H9 (cell line): ENCODE data around the gene ADM. TPM values are rescaled to one million over a fixed set of nuclear protein-coding genes. Genes with fewer than 3 reads are reported as not detected.

Source experiments
- DNase-seq: peaks from one replicate; pipeline ENCODE4 v3.0.0-alpha.2; 2017
- H2AFZ ChIP-seq: one replicate; pipeline ENCODE4 v1.6.1; 2013; ENCODE audit warnings: mild to moderate bottlenecking, low read length, control low read depth, moderate library complexity
- H2AK5ac ChIP-seq: 2 replicates; pipeline ENCODE4 v1.6.1; 2013; ENCODE audit warnings: low read length, control low read depth, mixed read lengths; ENCODE audit not compliant: insufficient read length
- H2BK120ac ChIP-seq: one replicate; pipeline ENCODE4 v1.6.1; 2013; ENCODE audit warnings: low read depth, mild to moderate bottlenecking, low read length, control low read depth, inconsistent platforms; ENCODE audit not compliant: poor library complexity, severe bottlenecking
- H2BK12ac ChIP-seq: 2 replicates; pipeline ENCODE4 v1.6.1; 2013; ENCODE audit warnings: low read length, control low read depth, mixed read lengths, low read depth; ENCODE audit not compliant: insufficient read length
- H2BK15ac ChIP-seq: 2 replicates; pipeline ENCODE4 v1.6.1; 2013; ENCODE audit warnings: low read depth, low read length, control low read depth
- H2BK20ac ChIP-seq: one replicate; pipeline ENCODE4 v1.6.1; 2013; ENCODE audit warnings: low read depth, mild to moderate bottlenecking, low read length, control low read depth, inconsistent platforms; ENCODE audit not compliant: poor library complexity, severe bottlenecking
- H2BK5ac ChIP-seq: 2 replicates; pipeline ENCODE4 v1.6.1; 2013; ENCODE audit warnings: low read length, control low read depth, mixed read lengths; ENCODE audit not compliant: insufficient read length
- H3K14ac ChIP-seq: 2 replicates; pipeline ENCODE4 v1.6.1; 2013; ENCODE audit warnings: low read length, control low read depth; ENCODE audit not compliant: insufficient read depth
- H3K18ac ChIP-seq: 2 replicates; pipeline ENCODE4 v1.6.1; 2013; ENCODE audit warnings: low read depth, mild to moderate bottlenecking, mixed read lengths, low read length, control low read depth; ENCODE audit not compliant: insufficient read length
- H3K23ac ChIP-seq: 2 replicates; pipeline ENCODE4 v1.6.1; 2013; ENCODE audit warnings: low read length, control low read depth, mixed read lengths, low read depth; ENCODE audit not compliant: insufficient read length
- H3K23me2 ChIP-seq: 2 replicates; pipeline ENCODE4 v1.6.1; 2013; ENCODE audit warnings: low read depth, mild to moderate bottlenecking, mixed read lengths, low read length, control low read depth; ENCODE audit not compliant: insufficient read length, poor library complexity, severe bottlenecking
- H3K27ac ChIP-seq: 2 replicates; pipeline ENCODE4 v1.5.1; 2013; ENCODE audit warnings: low read length, control low read depth, mixed read lengths, low read depth; ENCODE audit not compliant: insufficient read length
- H3K27me3 ChIP-seq: 2 replicates; pipeline ENCODE4 v1.6.1; 2013; ENCODE audit warnings: low read length, control low read depth, inconsistent platforms; ENCODE audit not compliant: insufficient read depth
- H3K4ac ChIP-seq: 2 replicates; pipeline ENCODE4 v1.6.1; 2013; ENCODE audit warnings: low read depth, mild to moderate bottlenecking, control low read depth, inconsistent platforms, low read length, moderate library complexity
- H3K4me1 ChIP-seq: 2 replicates; pipeline ENCODE4 v1.6.1; 2013; ENCODE audit warnings: low read length, control low read depth, inconsistent platforms; ENCODE audit not compliant: insufficient read depth
- H3K4me2 ChIP-seq: 2 replicates; pipeline ENCODE4 v1.6.1; 2013; ENCODE audit warnings: low read length, control low read depth, mixed read lengths; ENCODE audit not compliant: insufficient read length, insufficient read depth
- H3K56ac ChIP-seq: 2 replicates; pipeline ENCODE4 v1.6.1; 2013; ENCODE audit warnings: low read depth, mild to moderate bottlenecking, mixed read lengths, low read length, control low read depth; ENCODE audit not compliant: insufficient read length
- H3K79me1 ChIP-seq: 2 replicates; pipeline ENCODE4 v1.6.1; 2013; ENCODE audit warnings: low read depth, mild to moderate bottlenecking, moderate library complexity, low read length, control low read depth, inconsistent platforms; ENCODE audit not compliant: insufficient read depth, poor library complexity, severe bottlenecking
- H3K79me2 ChIP-seq: 2 replicates; pipeline ENCODE4 v1.6.1; 2013; ENCODE audit warnings: low read length, control low read depth, inconsistent platforms; ENCODE audit not compliant: insufficient read depth
- H3K9ac ChIP-seq: 2 replicates; pipeline ENCODE4 v1.6.1; 2013; ENCODE audit warnings: low read length, control low read depth, mixed read lengths; ENCODE audit not compliant: insufficient read length; ENCODE audit errors: extremely low read depth
- H3K9me3 ChIP-seq: one replicate; pipeline ENCODE4 v1.6.1; 2013; ENCODE audit warnings: low read depth, low read length, inconsistent platforms; ENCODE audit not compliant: control insufficient read depth
- H3T11ph ChIP-seq: one replicate; pipeline ENCODE4 v1.6.1; 2013; ENCODE audit warnings: mild to moderate bottlenecking, low read length, control low read depth, inconsistent platforms
- H4K20me1 ChIP-seq: one replicate; pipeline ENCODE4 v1.6.1; 2013; ENCODE audit not compliant: control insufficient read depth, insufficient read length, insufficient read depth
- H4K5ac ChIP-seq: 2 replicates; pipeline ENCODE4 v1.6.1; 2013; ENCODE audit warnings: low read depth, mild to moderate bottlenecking, mixed read lengths, low read length, control low read depth; ENCODE audit not compliant: insufficient read length
- H4K8ac ChIP-seq: replicated peaks from 2 replicates; pipeline ENCODE4 v1.6.1; 2013; ENCODE audit warnings: low read length, control low read depth, mixed read lengths, low read depth; ENCODE audit not compliant: insufficient read length
- H4K91ac ChIP-seq: 2 replicates; pipeline ENCODE4 v1.6.1; 2013; ENCODE audit warnings: low read depth, mild to moderate bottlenecking, moderate library complexity, mixed read lengths, low read length, control low read depth; ENCODE audit not compliant: insufficient read length
- H3K27ac Mint-ChIP-seq, 3 experiments: 2 replicates in 2 of 3; 3 replicates in 1 of 3; pipeline ENCODE4 v1.8.0; 2020 to 2021; ENCODE audit warnings: mixed read lengths in 3 of 3, mild to moderate bottlenecking in 1 of 3, moderate library complexity in 1 of 3
- H3K27me3 Mint-ChIP-seq: 2 replicates; pipeline ENCODE4 v1.8.0; 2021; ENCODE audit warnings: low read depth, mild to moderate bottlenecking, moderate library complexity, mixed read lengths
- H3K36me3 Mint-ChIP-seq, 3 experiments: 2 replicates in 2 of 3; 3 replicates in 1 of 3; pipeline ENCODE4 v1.8.0; 2020 to 2021; ENCODE audit warnings: low read depth in 3 of 3, mixed read lengths in 3 of 3; ENCODE audit not compliant: insufficient read depth in 1 of 3
- H3K4me1 Mint-ChIP-seq, 2 experiments: 2 replicates each; pipeline ENCODE4 v1.8.0; 2020; ENCODE audit warnings: mixed read lengths in 2 of 2
- H3K4me3 Mint-ChIP-seq, 2 experiments: 2 replicates in 1 of 2; 3 replicates in 1 of 2; pipeline ENCODE4 v1.8.0; 2020 to 2021; ENCODE audit warnings: mild to moderate bottlenecking in 2 of 2, mixed read lengths in 2 of 2, moderate library complexity in 1 of 2
- H3K9me3 Mint-ChIP-seq, 2 experiments: 2 replicates in 1 of 2; 3 replicates in 1 of 2; pipeline ENCODE4 v1.8.0; 2020; ENCODE audit warnings: mild to moderate bottlenecking in 2 of 2, mixed read lengths in 2 of 2, moderate library complexity in 1 of 2
- CTCF ChIP-seq: fragments of 200-600 bp; sonication (generic); conservative IDR thresholded peaks from 3 replicates; pipeline ENCODE4 v1.8.0; 2021; ENCODE audit warnings: antibody characterized with exemption, mild to moderate bottlenecking
- WGBS: extraction: QIAGEN DNeasy Blood & Tissue Kit; methylation state at CpG from one replicate; pipeline ENCODE4 v1.1.7; 2013; ENCODE audit warnings: missing lambda C conversion rate, low lambda C conversion rate, mixed read lengths; ENCODE audit not compliant: insufficient read length; ENCODE audit errors: extremely low coverage; 5-methylcytosine and 5-hydroxymethylcytosine counted together
- total RNA-seq: library from RNA; stranded (reverse); gene quantifications from 2 replicates; pipeline ENCODE4 v1.2.1, GENCODE V29; 2021

Gene ADM
- total RNA-seq, 1 experiment from 2014 or later = 99.1 TPM

GRCh38 chr11:10314199-10315072, 9.6 kb downstream of the ADM start:
- H3K18ac ChIP-seq = no peak overlapping the region
- H3K9me3 ChIP-seq = no peaks in the 10 kb centered on the region
- no peak overlapping the region for H3K27ac Mint-ChIP-seq
- no peak overlapping the region for H2BK5ac ChIP-seq
- no peak overlapping the region for H3K4me2 ChIP-seq
- no peak overlapping the region for H2BK20ac ChIP-seq
- no peak overlapping the region for H3K27ac ChIP-seq
- peaks cover 0 to 8% (median 0%) of the 10 kb centered on the region in 3 experiments; a peak in 2 of 7 replicates for H3K36me3 Mint-ChIP-seq
- no peak overlapping the region for H4K5ac ChIP-seq
- H3K23ac ChIP-seq = no peak overlapping the region
- H2BK12ac ChIP-seq = no peak overlapping the region
- no peak overlapping the region for H3K14ac ChIP-seq
- no peak overlapping the region for H2AK5ac ChIP-seq
- peaks cover 6% of the 10 kb centered on the region; the same call in 1 of the 2 replicates for H3K4me1 ChIP-seq
- H2AFZ ChIP-seq = no peak overlapping the region
- no peak overlapping the region for H3K4ac ChIP-seq
- H4K20me1 ChIP-seq = no peaks in the 10 kb centered on the region
- no peaks in the 10 kb centered on the region for H3K27me3 ChIP-seq
- no CpG with 5 or more reads among the region's 8 CpGs for WGBS
- H4K8ac ChIP-seq = no peak overlapping the region
- TF ChIP-seq CTCF = no peak
- peaks cover 40 to 47% of the 10 kb centered on the region in 2 experiments for H3K4me1 Mint-ChIP-seq
- no peak overlapping the region for H3K9ac ChIP-seq
- no peak overlapping the region for H4K91ac ChIP-seq
- no peaks in the 10 kb centered on the region for H3K27me3 Mint-ChIP-seq
- peaks cover 0 to 9% of the 10 kb centered on the region in 2 experiments; a peak in 3 of 5 replicates for H3K9me3 Mint-ChIP-seq
- H2BK15ac ChIP-seq = no peak overlapping the region
- H3K79me1 ChIP-seq = no peaks in the 10 kb centered on the region
- peak overlapping the region in 1 of 2 experiments; percentile 46; a peak in 1 of 5 replicates for H3K4me3 Mint-ChIP-seq
- H3T11ph ChIP-seq = no peak overlapping the region
- H3K79me2 ChIP-seq = no peaks in the 10 kb centered on the region
- H3K56ac ChIP-seq = no peak overlapping the region
- H3K23me2 ChIP-seq = no peaks in the 10 kb centered on the region
- H2BK120ac ChIP-seq = no peak overlapping the region
- peak; percentile 34 for DNase-seq
